ENCODE data around the gene PRICKLE1.

PRICKLE1 gene

GRCh38 chr12:42590330-42590934, 886 bp upstream of the PRICKLE1 start:
- in situ Hi-C loops (cut with MboI; ENCODE audit: low sequenced_read_pairs), result no loop called here

- in situ Hi-C loops (cut with MboI; ENCODE audit: low sequenced_read_pairs), result no loop called here
Observed at GRCh38 chr12:42588524-42589464, 752 bp downstream of the PRICKLE1 start.

GRCh38 chr12:42587601-42588523, 1.7 kb downstream of the PRICKLE1 start:
- in situ Hi-C loops (cut with MboI; ENCODE audit: low sequenced_read_pairs), result no loop called here

- in situ Hi-C loops (cut with MboI; ENCODE audit: low sequenced_read_pairs), result no loop called here
Observed at GRCh38 chr12:42586268-42586667, 3.3 kb downstream of the PRICKLE1 start.

- in situ Hi-C loops (cut with MboI; ENCODE audit: low sequenced_read_pairs), result no loop called here
Observed at GRCh38 chr12:42585841-42586216, 3.7 kb downstream of the PRICKLE1 start.

GRCh38 chr12:42585154-42585840, 4.2 kb downstream of the PRICKLE1 start:
- in situ Hi-C loops (cut with MboI; ENCODE audit: low sequenced_read_pairs), result no loop called here

- in situ Hi-C loops (cut with MboI; ENCODE audit: low sequenced_read_pairs), result no loop called here
Observed at GRCh38 chr12:42584651-42585111, 4.9 kb downstream of the PRICKLE1 start.

GRCh38 chr12:42583016-42583415, 6.5 kb downstream of the PRICKLE1 start:
- in situ Hi-C loops (cut with MboI; ENCODE audit: low sequenced_read_pairs), result no loop called here

GRCh38 chr12:42582498-42582897, 7.0 kb downstream of the PRICKLE1 start:
- in situ Hi-C loops (cut with MboI; ENCODE audit: low sequenced_read_pairs), result no loop called here

- in situ Hi-C loops (cut with MboI; ENCODE audit: low sequenced_read_pairs), result no loop called here
Observed at GRCh38 chr12:42582050-42582449, 7.5 kb downstream of the PRICKLE1 start.

GRCh38 chr12:42576374-42576773, 13.2 kb downstream of the PRICKLE1 start:
- in situ Hi-C loops (cut with MboI; ENCODE audit: low sequenced_read_pairs), result no loop called here

GRCh38 chr12:42575717-42576116, 13.8 kb downstream of the PRICKLE1 start:
- in situ Hi-C loops (cut with MboI; ENCODE audit: low sequenced_read_pairs), result no loop called here

- in situ Hi-C loops (cut with MboI; ENCODE audit: low sequenced_read_pairs), result no loop called here
Observed at GRCh38 chr12:42574851-42575266, 14.7 kb downstream of the PRICKLE1 start.

GRCh38 chr12:42571327-42572009, 18.1 kb downstream of the PRICKLE1 start:
- in situ Hi-C loops (cut with MboI; ENCODE audit: low sequenced_read_pairs), result no loop called here

GRCh38 chr12:42570076-42570475, 19.5 kb downstream of the PRICKLE1 start:
- in situ Hi-C loops (cut with MboI; ENCODE audit: low sequenced_read_pairs), result no loop called here

- in situ Hi-C loops (cut with MboI; ENCODE audit: low sequenced_read_pairs), result no loop called here
Observed at GRCh38 chr12:42568952-42569915, 20.3 kb downstream of the PRICKLE1 start.

- in situ Hi-C loops (cut with MboI; ENCODE audit: low sequenced_read_pairs), result no loop called here
Observed at GRCh38 chr12:42565633-42566032, 23.9 kb downstream of the PRICKLE1 start.

- in situ Hi-C loops (cut with MboI; ENCODE audit: low sequenced_read_pairs), result no loop called here
Observed at GRCh38 chr12:42564996-42565395, 24.6 kb downstream of the PRICKLE1 start.

- in situ Hi-C loops (cut with MboI; ENCODE audit: low sequenced_read_pairs), result no loop called here
Observed at GRCh38 chr12:42564556-42564955, 25.0 kb downstream of the PRICKLE1 start.

Measured in HL-60/S4 (cell line).